Stimulated activated CD4-positive, alpha-beta T cell treated with anti-CD3 and anti-CD28 coated beads, Interleukin-4, amount 100 ng/mL, for 48 hours (primary cell): Measurements from ENCODE around the gene CBX5.
"Not testable (repeated sequence)": the region's sequence is repeated elsewhere in the genome, so short reads cannot be mapped to it uniquely, and the experiment has no call there.

ENCODE experiments used
- DNase-seq, 2 donors: peaks; one replicate each; pipeline ENCODE4 v3.0.0-alpha.2; 2020; ENCODE audit warnings: low read depth in 2 of 2

The CBX5 gene

DNA sequence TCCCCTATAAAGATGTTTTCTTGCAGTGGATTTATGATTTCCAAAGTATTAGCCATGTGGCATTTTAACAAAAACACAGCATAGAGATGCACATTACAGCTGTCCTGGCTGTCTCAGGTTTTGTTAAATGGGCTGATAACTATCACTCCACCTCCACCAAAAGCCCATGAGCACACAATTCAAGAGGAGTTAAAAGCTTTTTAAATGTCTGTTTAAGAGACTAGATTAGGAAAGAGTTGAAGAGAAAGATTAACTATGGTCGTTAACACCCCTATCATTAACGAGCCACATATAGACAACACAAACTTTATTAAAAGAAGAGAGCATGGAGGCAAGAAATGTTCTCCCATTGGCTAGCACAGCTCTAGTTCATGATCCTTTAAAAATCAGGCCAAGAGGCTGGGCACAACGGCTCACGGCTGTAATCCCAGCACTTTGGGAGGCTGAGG lies 14.5 kb downstream of the CBX5 start:
- DNase-seq, result no peak

DNA sequence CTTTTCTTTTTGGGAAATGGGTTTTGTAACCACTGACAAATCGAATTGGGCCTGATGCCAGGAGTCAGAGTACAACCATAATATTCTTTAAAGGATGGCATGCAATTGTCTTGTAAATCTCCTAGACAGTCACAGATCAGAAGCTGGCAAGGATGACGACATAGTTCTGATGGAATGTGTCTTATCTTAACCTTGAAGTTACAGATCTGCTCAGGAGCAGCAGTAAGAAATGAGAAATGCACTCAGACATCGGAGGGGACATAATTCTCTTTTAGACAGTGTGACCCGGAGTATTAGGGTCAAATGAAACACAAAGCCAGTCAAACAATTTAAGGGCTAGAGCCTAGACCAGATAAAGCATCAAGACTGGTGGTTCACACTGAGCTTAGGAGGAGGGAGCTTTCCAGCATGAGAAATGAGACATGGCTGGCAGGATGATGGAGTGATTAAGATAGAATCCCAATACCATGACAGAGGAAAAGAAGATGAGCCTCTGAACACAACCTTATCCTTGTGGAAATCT lies 17.5 kb downstream of the CBX5 start:
- DNase-seq, result no peak

DNA sequence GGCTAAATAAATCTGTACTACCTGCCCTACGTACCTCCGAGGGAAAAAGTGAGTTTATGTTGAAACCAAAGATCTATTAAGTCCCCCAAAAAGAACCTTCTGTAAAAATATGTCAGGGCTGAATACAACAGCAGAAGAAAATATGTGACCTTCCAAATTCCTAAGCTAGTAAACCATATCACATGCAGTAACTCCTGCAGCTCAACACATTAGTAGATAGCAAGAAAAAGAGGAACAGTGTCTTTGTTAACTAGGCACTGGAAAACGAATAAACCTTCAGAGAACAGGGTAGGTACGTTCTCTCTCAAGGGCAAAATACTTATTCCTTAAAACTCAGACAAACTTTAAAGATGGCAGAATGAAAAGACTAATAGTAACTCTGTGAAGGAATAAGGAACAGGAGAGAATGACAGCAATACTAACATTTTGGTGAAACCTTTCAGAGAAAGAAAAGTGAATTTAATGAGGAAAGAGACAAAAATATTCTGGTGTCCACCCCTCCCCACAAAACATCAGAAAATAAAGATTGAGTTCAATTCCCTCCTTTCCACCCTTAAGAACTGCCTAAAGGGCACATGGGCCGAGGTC lies 18.0 kb downstream of the CBX5 start:
- DNase-seq, result no peak

DNA sequence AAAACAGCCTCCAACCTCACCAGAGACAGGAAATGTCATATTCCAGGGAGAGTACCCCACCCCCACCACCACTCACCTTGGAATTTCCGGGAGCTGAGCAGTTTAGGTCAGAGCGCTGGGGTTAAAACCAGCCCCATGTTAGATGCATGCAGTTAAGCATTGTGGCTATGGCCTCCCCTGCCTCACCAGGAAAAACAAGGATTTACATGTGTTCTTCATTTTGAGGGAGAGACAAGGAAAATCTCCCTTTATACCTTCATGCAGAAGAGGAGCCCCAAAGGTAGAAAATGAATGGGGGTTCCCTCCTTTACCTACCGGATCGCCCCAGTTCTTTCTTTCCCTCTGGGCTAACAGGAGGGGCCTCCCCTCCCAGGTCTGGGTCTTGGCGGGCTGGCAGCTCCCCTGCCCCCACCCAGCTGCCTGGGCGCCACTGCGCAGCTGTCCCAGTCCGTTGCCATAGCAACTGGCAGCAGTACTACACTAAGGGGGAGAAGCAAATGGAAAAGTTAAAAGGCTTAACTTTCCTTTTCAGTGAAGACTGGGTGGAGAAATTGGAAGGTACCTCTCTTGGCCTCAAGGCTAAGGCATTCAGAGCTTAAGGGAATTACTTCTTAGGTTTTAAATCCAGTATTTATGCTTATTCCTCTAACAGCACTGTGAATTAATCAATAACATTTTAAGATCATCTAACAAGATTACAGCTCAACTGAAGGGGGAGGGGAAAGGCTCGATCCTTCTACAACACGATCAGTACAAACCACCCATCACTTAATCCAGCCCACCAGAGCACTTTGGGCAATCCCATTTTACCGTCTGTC lies 20.5 kb downstream of the CBX5 start:
- DNase-seq, result no peak

DNA sequence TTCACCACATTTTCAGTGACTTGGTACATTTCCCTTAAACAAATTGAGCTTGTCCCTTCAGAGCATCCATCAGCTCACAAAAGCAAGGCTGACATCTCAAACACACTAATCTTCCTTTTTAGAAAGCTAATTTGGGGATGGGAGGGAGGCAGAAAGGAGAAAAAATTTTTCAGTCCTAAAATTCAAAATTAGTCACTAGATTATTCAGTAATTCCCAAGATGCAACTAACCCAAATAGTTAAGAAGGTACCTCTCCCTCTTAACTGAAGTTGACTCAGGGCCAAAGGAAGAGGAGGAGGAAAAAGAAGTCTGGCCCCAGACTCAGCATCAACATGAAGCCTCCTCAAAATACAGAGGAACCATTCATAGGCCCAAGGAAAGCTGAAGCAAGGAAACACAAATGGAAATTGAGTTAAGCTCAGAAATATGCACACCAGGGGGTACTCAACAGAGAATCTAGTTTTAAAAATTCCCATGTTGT lies 21.7 kb downstream of the CBX5 start:
- DNase-seq, result no peak

DNA sequence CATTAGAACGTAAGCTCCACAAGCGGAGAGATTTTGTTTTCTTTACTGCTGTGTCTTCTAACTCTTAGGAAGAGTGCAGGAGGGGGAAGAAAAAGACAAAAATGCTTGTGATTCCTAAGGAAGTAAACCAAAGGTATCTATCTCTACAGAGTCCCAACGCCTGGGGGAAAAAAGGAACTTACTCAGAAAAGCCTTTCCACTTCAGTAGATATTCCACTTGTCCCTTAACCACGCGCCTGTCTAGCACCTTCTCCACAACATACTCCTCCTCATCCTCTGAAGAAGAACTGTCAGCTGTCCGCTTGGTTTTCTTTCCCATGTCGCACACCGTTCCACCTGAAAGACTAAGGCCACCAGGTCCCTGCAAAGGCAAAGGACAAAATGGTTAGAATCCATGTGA lies 22.6 kb downstream of the CBX5 start:
- no peak for DNase-seq

DNA sequence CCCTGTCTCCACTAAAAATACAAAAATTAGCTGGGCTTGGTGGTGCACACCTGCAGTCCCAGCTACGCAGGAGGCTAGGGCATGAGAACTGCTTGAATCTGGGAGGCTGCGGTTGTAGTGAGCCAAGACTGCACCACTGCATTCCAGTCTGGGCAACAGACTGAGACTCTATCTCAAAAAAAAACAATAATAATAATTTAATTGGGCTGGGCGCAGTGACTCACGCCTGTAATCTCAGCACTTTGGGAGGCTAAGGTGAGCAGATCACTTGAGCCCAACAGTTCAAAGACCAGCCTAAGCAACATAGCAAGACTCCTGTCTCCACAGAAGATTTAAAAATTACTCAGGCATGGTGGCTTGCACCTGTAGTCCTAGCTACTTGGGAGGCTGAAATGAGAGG lies 26.7 kb downstream of the CBX5 start:
- DNase-seq, result no peak

DNA sequence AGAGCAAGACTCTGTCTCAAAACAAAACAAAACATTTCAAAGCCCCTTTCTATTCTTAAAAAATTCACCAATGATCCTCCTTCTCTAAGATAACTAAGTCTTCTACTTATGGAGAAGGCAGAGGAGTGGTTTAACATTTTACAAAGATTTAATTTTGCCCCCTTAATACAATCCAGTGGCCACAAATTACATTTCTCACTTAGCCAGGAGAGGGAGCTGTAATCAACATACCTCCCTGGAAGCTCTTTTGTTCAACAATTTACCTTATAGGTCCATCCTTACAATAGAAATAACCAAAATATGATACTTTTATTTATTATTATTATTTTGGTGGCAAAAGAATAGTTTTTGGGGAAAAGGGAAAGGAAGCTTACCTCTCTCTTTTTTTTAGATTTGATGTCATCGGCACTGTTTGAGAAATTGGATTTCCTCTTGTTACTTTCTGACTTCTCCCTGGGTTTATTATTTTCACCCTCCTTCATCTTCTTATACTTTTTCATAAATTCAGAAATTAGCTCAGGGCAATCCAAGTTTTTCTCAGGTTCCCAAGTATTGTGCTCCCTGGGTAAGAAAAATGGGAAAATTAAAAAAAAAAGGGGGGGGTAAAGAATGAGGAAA lies 28.1 kb downstream of the CBX5 start:
- no peak for DNase-seq

DNA sequence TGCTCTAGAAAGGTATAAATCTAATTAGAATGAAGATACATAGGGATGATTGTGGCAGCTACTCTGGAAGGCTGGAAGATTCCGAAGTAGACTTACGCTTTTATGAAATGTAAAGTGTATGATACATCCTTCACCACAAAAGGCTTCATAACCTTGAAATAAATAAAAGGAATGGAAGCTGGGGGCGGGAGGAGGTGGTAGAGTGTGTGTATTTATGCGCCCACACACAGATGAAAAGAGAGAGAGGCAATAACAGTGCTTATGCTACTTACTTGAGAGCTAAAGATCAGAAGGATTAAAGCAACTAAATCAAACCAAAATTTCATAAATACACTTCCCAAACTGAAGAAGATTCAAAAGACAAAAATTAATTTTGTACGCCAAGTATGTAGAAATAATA lies 30.4 kb downstream of the CBX5 start:
- DNase-seq, result no peak

DNA sequence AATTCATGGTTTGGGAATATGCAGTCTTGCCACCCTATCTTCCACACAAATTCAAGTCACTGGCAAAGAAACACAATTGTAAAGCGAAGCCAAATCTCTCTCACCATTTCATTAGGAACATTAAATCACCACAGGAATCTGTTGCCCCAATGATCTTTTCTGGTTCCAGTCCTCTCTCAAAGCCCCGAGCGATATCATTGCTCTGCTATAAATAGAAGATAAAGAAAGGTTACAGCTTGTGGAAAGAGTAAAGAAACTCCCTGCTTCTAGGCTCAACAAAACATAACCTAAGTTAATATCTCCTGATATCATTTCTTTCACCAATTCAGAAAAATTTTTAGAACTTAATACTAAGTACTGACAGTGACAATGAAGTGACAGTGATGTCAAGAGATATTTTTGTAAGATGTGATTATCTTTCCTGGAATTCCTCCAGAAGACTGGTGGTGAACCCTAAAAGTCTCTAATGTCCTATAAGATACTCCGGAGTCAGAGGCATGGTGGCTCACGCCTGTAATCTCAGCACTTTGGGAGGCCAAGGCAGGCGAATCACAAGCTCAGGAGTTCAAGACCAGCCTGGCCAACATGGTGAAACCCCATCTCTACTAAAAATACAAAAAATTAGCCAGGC lies 33.8 kb downstream of the CBX5 start:
- no peak for DNase-seq

DNA sequence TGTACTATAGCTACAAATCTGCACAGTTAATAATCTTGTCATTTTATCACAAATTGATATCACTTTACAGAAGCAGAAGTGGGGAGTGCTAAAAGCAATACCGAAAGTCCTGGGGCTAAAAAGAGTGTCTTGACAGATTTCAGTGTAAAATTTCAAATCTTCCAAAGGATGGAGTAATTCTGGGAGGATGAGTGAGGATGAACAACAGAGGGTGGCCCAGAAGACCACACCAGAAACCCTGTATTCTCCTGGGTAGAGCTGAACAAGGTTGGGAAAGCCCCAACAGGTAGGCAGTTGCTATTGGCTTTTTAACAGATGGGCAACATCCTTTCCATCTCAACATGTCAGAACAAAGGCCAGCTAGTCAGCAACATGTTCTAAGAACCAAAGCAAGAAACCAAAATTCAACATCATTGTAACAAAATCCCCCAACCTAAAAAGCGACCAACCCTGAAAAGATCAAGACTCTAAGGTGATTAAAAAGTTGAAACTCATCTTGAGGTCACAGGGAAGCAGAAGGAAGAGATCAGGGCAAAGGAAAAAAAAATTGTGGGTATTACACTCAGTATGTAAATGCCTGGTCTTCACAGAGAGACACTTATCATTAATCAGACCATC lies 38.8 kb downstream of the CBX5 start:
- DNase-seq, result no peak

DNA sequence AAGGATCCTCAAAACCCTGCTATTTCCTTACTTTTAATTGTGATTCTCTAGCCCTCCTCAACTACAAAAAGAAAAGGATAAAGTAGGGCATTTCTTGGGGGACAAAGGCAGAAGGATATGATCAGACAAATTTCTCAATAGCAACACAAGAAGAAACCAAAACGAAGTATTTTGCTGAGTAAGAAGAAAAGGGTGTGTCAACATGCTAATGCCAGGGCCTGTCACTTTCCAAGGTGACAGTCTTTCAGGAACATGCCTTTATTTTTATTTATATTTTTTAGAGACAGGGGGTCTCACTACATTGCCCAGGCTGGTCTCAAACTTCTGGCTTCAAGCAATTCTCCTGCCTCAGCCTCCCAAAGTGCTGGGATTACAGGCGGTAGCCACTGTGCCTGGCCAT lies 39.8 kb downstream of the CBX5 start:
- DNase-seq, result no peak

DNA sequence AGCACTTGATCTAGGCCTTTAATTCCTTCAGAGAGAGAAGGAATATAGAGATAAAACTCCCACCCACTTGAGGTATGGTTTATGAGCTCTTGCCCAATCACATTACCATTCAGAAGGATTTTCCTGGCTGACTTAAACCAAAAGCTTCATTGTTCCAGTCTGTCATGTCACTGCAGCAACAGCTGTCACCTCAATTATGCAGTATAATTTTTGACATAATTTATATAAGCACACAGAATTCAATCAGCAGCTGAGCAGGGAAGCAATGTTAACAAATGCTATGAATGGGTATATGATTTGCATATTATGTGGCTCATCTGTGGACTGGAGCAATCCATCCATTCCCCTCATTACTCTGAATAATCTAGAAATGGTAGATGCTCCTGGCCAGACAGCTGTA lies 40.3 kb downstream of the CBX5 start:
- DNase-seq, result no peak

DNA sequence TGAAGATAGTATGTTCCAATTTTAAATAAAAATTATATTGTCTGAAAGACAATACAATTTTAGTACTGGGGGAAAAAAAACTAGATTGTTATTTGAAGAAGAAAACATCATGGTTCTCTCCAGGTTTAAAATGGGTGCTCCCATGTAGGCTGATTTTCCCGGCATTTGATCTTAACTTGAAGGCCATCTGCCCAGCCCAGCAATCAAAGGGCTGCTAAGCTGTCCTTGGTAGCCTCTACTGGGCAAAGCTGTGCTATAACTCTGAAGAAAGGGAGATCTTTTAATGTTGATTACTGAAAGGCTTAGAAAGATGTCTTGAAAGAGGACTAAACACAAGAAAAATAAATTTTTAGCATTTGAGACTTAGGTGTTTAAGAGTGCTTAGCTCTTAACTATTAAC lies 41.4 kb downstream of the CBX5 start:
- DNase-seq, result no peak

DNA sequence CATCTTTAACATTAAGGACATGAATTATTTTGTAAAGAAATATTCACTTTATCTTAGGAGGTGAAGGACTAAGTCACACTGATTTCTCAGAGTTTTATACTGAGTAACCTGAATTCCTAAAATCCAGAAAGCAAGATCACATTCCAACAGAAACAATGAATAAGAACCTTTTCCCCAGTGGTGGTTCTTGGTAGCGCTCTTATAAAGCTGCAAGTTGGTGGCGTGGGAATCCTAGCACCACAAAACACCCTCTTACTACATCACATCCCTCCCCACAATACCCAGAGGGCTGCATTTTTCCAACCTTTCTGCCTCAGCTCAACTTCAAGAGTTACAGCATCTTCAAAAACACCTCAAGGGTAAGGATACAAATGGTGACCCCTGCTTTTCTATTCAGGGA lies 47.1 kb downstream of the CBX5 start:
- no peak for DNase-seq

DNA sequence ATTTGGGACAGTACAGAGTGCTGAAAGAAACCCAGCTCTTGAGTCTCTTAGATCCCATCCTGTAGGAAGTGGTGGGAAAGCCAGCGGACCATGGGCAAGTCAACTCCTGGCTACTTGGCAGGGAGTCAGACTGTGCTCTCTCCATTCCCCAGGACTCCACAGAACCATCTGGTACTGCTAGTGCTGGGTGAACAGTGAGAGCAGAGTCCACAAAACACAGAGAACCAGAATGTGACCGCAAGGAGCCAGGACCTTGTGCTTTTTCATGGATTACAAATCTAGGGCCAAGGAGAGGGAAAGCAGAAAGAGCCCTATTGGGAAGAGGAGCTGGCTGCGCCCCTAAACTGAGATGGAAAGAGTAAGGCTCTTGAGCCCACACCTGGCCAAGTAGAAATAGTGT lies 48.7 kb downstream of the CBX5 start:
- DNase-seq, result not testable (repeated sequence)

DNA sequence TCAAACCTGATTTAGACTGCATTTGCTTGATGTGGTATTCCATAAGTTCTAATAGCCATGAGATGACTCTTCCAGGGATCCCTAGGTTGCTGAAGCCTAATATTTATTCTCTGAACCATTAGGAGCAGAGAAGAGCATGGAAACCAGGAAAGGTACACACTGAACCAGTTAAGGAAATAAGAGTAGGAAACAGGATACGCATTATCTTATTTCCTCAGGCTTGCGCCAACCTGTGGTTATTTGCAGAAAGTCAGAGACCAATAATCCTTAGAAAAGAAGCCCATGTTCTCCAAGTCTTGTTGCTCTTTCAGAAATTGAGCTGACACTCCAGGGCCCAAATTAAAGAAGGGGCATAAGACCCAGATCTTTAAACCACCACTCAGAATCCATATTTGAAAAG lies 49.4 kb downstream of the CBX5 start:
- DNase-seq, result no peak

DNA sequence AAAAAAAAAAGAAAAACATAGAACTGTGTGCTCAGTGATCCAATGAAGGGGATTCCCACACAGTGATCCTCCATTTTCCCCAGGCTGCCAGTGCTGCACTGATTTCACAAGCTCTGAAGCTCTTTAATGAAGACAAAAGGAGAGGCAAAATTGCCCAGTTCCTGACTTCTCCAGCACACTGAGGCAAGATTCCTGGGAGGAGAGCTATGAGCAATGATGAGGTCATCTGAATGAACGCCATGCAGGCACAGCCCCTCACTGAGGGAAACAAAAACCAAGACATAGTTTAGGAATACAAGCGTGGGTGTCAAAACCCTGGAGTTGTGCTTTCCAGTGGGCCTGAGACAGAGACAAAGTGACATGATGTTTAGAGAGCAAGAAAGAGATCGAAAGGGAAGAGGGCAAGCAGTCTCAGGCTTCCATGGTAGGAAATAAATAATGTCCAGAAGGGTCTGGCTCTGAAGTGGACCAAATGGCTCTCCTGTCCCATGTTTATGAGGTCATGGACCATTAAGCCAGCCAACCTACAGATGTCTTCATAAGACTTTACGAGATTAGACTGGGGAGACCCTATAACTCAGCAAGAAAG lies 50.2 kb downstream of the CBX5 start:
- DNase-seq, result no peak

DNA sequence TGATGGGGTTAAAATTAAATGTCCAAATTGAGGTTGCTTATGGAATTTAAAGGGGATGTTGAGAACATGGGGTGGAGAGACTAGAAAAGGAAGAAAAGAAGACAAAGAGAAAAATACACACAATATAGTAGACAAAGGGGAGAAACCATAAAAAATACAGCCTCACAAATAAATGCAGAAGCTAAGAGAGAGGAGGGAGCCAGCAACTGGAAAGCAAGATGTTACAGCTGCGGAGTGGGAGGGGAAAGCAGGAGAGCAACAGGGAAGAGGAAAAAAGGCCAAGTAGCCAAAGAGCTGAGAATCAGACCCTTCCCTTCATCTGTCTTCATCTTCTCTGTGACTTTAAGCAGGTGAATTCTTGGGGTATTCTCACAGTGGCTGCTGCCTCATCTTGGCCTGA lies 51.5 kb downstream of the CBX5 start:
- DNase-seq, result no peak

DNA sequence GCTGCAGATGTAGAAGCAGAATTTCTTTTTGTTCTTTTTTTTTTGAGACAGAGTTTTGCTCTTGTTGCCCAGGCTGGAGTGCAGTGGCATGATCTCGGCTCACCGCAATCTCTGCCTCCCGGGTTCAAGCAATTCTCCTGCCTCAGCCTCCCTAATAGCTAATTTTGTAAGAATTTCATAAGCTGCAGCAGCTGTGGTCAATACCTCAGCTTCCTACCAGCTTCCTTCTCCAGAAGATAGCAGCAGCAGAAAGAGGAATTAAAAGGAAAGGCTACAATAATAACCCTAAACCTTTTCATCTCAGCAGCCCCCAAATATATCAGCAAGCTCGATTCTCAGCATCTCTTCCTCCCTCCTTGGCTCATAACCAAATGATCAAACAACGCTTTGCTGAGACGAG lies 52.0 kb downstream of the CBX5 start:
- not testable (repeated sequence) for DNase-seq

DNA sequence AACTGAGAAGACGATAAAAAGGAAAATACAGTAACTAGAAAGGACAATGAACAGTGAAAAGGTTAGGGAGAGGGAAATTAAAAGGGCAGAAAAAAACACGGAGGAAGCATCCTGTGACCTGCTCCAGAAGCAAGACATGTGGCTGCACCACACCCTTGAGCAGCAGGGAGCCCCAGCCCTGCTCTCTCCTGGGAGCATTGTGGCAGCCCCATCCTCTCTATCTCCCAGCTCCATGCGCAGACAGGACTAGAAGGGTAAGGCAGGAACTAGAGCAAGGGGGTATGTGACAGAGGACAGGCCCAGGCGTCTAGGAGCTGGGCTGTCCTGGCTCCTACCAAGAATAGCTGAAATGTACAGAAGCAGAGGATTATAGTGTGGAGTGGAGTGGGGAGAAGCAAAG lies 52.5 kb downstream of the CBX5 start:
- no peak for DNase-seq

DNA sequence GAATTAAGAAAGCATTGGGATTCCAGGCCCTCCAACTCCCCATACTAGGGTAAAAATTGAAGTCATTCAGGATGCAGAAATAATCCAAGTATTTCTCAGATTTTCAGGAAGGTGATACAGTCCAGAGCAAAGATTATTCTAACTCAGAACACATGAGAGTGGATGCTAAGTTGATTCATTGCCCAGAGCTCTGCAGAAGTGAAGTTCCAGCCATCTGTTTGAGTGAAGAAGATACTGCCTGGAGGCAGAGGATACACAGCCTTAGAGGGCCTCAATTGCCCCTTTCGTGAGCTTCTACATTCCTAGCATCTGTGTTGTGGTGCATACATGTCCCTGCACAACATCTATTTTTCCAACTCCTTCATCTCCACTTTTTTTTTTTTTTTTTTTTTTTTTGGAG lies 54.3 kb downstream of the CBX5 start:
- no peak for DNase-seq
